Central memory CD8-positive, alpha-beta T cell (primary cell): ENCODE data around the gene CEP112.

Experiments used
- ATAC-seq: fragments of 150-1000 bp; cut with Tn5 transposase; replicated peaks from 2 replicates; pipeline ENCODE4 v1.10.0; 2022; ENCODE audit warnings: mild to moderate bottlenecking, moderate FRiP score, moderate number of reproducible peaks; ENCODE audit not compliant: poor library complexity, severe bottlenecking; ENCODE audit errors: extremely low read depth
- DNase-seq, 2 donors: peaks; one replicate each; pipeline ENCODE4 v3.0.0; 2021; ENCODE audit warnings: low spot score in 2 of 2
- H3K27ac Mint-ChIP-seq: one replicate; pipeline ENCODE4 v1.8.0; 2022; ENCODE audit warnings: low read depth, mild to moderate bottlenecking, moderate library complexity, mixed read lengths
- H3K27me3 Mint-ChIP-seq: one replicate; pipeline ENCODE4 v1.8.0; 2022; ENCODE audit warnings: mixed read lengths
- H3K36me3 Mint-ChIP-seq: one replicate; pipeline ENCODE4 v1.8.0; 2022; ENCODE audit warnings: mild to moderate bottlenecking, moderate library complexity, mixed read lengths; ENCODE audit not compliant: insufficient read depth
- H3K4me1 Mint-ChIP-seq: one replicate; pipeline ENCODE4 v1.8.0; 2022; ENCODE audit warnings: mixed read lengths
- H3K4me3 Mint-ChIP-seq: one replicate; pipeline ENCODE4 v1.8.0; 2022; ENCODE audit warnings: mild to moderate bottlenecking, moderate library complexity, mixed read lengths
- H3K9me3 Mint-ChIP-seq: one replicate; pipeline ENCODE4 v1.8.0; 2022; ENCODE audit warnings: mixed read lengths

The CEP112 gene

DNA sequence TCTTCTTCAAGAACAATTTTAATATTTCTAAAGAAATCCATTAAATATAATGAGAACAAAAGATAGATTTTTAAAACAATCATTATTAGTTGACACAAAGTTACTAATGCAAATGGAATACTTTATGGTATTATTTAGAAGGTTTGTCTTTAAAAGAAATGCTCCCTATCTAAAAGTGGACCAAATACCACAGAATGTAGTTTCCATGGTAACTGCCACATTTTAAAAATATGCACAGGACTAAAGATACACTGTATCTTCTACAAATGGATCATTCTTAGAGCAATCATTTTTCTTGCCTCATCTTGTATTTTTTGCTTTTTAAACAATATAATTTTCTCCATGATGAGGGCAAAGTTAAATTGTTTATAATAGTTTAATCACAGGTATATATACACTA lies 296.0 kb downstream of the CEP112 start:
- H3K4me3 Mint-ChIP-seq, result no peak overlapping the region
- no peaks in the 10 kb centered on the region for H3K4me1 Mint-ChIP-seq
- no peaks in the 10 kb centered on the region for H3K27me3 Mint-ChIP-seq
- ATAC-seq, result no peak
- no peak overlapping the region for H3K27ac Mint-ChIP-seq
- H3K36me3 Mint-ChIP-seq, result no peaks in the 10 kb centered on the region
- DNase-seq, result no peak
- H3K9me3 Mint-ChIP-seq, result no peaks in the 10 kb centered on the region

- ATAC-seq, result no peak
- Mint-ChIP-seq H3K36me3 (no peaks in the 10 kb centered on the region), H3K27me3 (no peaks in the 10 kb centered on the region), H3K4me1 (no peaks in the 10 kb centered on the region), H3K4me3 (no peak overlapping the region), H3K9me3 (no peaks in the 10 kb centered on the region), H3K27ac (no peak overlapping the region)
- DNase-seq, result no peak
Measured at GRCh38 chr17:65893692-65894279, 298.1 kb downstream of the CEP112 start.

DNA sequence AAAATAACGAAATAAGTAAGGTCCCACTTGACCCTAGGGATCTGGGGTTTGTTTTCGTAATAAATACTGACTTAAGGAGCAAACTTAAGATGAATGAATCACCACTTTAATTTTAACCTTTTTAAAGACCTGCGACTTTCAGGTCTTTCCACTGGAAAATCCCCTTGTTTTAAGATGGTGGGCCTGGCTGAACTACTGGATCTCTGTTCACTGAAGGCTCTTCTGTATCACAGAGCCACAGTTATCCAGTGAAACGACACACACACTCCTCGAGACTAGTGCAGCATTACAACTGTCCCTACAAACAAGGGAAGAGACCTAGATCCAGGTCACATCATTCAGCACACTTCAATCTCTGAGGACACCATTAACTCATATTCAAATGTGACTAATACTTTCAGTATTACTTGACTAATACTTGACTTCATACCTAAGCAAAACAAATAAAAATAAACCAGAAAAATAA lies 299.0 kb downstream of the CEP112 start:
- H3K9me3 Mint-ChIP-seq, result no peaks in the 10 kb centered on the region
- ATAC-seq (no peak), DNase-seq (no peak)
- H3K27me3 Mint-ChIP-seq, result no peaks in the 10 kb centered on the region
- H3K4me3 Mint-ChIP-seq, result no peak overlapping the region
- no peak overlapping the region for H3K27ac Mint-ChIP-seq
- H3K36me3 Mint-ChIP-seq, result no peaks in the 10 kb centered on the region
- H3K4me1 Mint-ChIP-seq, result no peaks in the 10 kb centered on the region

GRCh38 chr17:65891231-65891735 lies 300.6 kb downstream of the CEP112 start:
- no peak for ATAC-seq
- DNase-seq, result no peak
- H3K27ac Mint-ChIP-seq, result no peak overlapping the region
- no peak overlapping the region for H3K4me3 Mint-ChIP-seq
- no peaks in the 10 kb centered on the region for H3K36me3 Mint-ChIP-seq
- H3K9me3 Mint-ChIP-seq, result no peaks in the 10 kb centered on the region
- no peaks in the 10 kb centered on the region for H3K27me3 Mint-ChIP-seq
- H3K4me1 Mint-ChIP-seq, result no peaks in the 10 kb centered on the region

GRCh38 chr17:65888649-65889048 lies 303.3 kb downstream of the CEP112 start:
- H3K9me3 Mint-ChIP-seq, result no peaks in the 10 kb centered on the region
- no peak for ATAC-seq
- no peak overlapping the region for H3K4me3 Mint-ChIP-seq
- H3K27me3 Mint-ChIP-seq, result no peaks in the 10 kb centered on the region
- no peak overlapping the region for H3K27ac Mint-ChIP-seq
- H3K36me3 Mint-ChIP-seq, result no peaks in the 10 kb centered on the region
- no peak for DNase-seq
- H3K4me1 Mint-ChIP-seq, result no peaks in the 10 kb centered on the region

DNA sequence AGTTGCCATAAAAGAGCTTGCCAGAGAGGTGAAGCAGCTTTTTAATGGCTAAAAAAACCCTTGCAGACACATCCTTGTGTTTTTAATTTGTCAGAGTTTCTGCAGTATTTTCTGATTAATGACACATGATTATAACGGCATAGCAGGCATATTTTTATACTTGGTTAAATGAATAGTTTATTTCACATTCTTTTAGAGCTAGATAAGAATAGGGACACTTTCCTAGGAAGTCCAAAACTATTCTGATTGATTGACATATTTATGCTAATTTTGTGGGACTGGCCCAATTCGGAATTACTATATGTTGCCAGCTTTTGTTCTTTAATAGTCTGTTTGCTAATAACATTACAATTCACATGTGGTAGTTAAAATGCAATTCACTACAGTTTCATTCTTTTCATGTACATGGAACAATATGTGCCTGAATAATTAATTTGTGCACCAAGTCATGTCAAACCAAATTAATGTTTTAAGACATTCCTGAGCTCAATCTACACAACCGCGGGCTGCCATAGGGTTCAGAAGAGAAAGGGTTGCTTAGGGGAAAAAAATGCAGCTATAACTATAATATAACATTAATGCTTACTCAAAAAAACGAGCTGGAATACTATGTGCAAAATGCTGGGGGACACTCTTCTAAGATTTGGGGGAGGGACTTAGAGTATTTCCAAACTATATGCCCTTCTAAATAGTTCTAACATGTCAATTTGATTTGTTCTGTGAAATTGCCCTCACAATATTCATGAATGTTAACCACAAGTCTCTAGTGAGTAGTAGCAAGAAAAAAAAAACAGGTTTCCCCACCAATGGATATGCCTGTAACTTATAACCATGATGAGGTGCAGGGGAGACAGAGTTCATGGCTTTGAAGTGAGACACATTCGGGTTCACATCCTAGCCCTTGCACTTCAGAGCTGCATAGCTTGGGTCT lies 305.4 kb downstream of the CEP112 start:
- DNase-seq (no peak), ATAC-seq (no peak)
- Mint-ChIP-seq H3K4me1 (no peaks in the 10 kb centered on the region), H3K27ac (no peak overlapping the region), H3K4me3 (no peak overlapping the region), H3K9me3 (no peaks in the 10 kb centered on the region), H3K36me3 (no peaks in the 10 kb centered on the region), H3K27me3 (no peaks in the 10 kb centered on the region)

DNA sequence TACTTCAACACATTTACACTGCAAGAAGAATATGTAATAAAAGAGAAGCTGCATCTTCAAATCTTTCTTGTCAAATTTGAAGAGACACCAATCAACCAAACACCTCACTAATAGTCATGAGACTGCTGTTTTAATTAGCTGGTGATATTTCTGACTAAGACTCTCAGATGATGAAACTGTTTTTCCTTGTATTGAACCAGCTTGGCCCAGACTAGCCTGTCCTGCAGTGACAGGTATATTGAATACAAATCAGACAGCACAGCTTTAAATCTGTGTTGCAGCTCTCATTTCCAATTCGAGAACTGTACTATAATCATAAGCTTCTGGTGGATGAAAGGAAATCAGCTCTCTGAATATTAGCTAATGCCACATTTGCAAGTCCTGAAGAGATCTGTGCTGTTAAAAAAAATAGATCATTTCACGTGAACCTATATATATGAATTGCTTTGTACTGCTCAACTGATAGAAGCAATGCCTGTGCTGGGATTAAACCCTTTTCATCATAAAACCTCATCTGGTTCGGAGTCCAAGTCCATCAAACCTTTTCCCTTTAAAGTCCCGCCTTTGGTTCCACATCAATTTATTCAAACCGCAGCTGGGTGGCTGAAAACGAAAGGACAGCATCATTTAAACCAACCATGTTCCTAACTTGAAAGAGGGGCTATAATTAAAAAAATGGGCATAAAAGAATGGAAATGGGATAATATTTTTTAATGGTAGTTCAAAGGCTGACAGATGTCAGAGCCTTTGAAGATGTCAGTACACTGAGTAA lies 306.2 kb downstream of the CEP112 start:
- DNase-seq (no peak), ATAC-seq (no peak)
- H3K27me3 Mint-ChIP-seq, result no peaks in the 10 kb centered on the region

DNA sequence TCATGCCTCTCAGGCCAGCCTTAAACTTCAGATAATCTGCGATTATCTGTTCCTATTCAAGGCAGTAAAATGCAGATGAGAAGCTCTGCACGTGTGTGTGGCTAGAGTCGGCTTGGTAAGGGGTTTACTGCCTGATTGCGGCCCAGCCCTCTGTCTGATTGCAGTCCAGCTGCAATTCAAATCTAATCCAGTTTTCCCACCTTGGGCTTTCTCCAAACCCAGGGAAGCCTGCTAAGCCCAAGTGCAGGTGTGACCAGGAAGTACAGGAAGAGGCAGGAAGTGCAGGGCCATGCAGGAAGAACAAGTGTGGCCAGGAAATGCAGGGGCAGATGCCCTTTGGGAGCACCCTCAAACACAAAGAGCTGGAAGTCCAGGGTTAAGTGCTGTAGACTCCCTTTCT lies 314.9 kb downstream of the CEP112 start:
- Mint-ChIP-seq H3K4me1 (no peaks in the 10 kb centered on the region), H3K27ac (no peak overlapping the region), H3K9me3 (no peaks in the 10 kb centered on the region), H3K36me3 (no peaks in the 10 kb centered on the region), H3K27me3 (peaks cover 47% of the 10 kb centered on the region), H3K4me3 (no peak overlapping the region)
- DNase-seq, result no peak
- no peak for ATAC-seq

More for the DNA sequence above, 306.2 kb downstream of the CEP112 start:
- Mint-ChIP-seq H3K27ac (no peak overlapping the region), H3K36me3 (no peaks in the 10 kb centered on the region), H3K9me3 (no peaks in the 10 kb centered on the region), H3K4me1 (no peaks in the 10 kb centered on the region), H3K4me3 (no peak overlapping the region)

DNA sequence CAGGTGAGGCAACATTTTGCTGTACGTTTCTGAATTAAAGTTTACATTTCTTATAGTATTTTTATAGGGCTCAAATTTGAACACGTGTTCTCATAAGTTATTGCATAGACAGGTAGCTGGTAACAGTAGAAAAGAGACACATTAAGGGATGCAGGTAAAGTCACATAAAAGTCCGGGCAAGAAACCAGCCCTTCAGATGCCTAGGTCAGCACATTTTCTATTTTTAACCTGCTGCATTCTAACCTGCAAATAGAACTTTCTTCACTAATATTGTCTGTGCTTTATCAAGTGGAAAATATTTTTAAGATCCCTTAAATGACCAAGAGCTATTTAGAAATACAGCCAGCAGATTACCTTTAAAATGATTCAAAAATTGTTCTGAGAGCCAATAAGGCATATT lies 323.1 kb downstream of the CEP112 start:
- H3K9me3 Mint-ChIP-seq, result no peaks in the 10 kb centered on the region
- H3K36me3 Mint-ChIP-seq, result no peaks in the 10 kb centered on the region
- ATAC-seq (no peak), DNase-seq (no peak)
- H3K27ac Mint-ChIP-seq, result no peak overlapping the region
- no peak overlapping the region for H3K4me3 Mint-ChIP-seq
- H3K27me3 Mint-ChIP-seq, result peaks cover 19% of the 10 kb centered on the region
- H3K4me1 Mint-ChIP-seq, result no peaks in the 10 kb centered on the region

GRCh38 chr17:65867014-65867413 lies 324.9 kb downstream of the CEP112 start:
- peaks cover 9% of the 10 kb centered on the region for H3K27me3 Mint-ChIP-seq
- no peaks in the 10 kb centered on the region for H3K9me3 Mint-ChIP-seq
- DNase-seq, result no peak
- H3K4me3 Mint-ChIP-seq, result no peak overlapping the region
- ATAC-seq, result no peak
- no peak overlapping the region for H3K27ac Mint-ChIP-seq
- no peaks in the 10 kb centered on the region for H3K4me1 Mint-ChIP-seq
- no peaks in the 10 kb centered on the region for H3K36me3 Mint-ChIP-seq

- DNase-seq (no peak), ATAC-seq (no peak)
- H3K9me3 Mint-ChIP-seq, result no peaks in the 10 kb centered on the region
- peaks cover 2% of the 10 kb centered on the region for H3K36me3 Mint-ChIP-seq
- no peaks in the 10 kb centered on the region for H3K4me1 Mint-ChIP-seq
- no peak overlapping the region for H3K27ac Mint-ChIP-seq
- peaks cover 9% of the 10 kb centered on the region for H3K27me3 Mint-ChIP-seq
- no peak overlapping the region for H3K4me3 Mint-ChIP-seq
Measured at GRCh38 chr17:65865715-65866425, 326.1 kb downstream of the CEP112 start.

DNA sequence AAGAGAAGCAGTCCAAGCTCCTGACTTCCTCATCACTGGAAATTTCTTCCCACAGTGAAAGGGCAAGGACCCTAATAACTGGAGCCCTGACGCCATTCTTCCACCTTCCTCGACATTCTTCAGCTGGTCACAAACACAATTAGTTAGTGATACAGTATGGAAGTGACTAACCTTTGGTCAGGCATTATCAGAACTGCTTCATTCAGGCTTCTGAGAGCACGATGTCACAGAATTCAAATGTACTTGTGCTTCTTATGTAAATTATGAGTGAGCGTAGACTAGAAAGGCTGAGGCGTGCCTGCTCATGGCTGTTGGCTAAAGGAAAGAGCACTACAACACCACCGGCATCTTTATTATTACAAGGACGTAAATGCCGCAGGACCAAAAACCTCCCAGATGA lies 327.5 kb downstream of the CEP112 start:
- no peaks in the 10 kb centered on the region for H3K9me3 Mint-ChIP-seq
- peaks cover 9% of the 10 kb centered on the region for H3K27me3 Mint-ChIP-seq
- ATAC-seq (no peak), DNase-seq (no peak)
- peaks cover 2% of the 10 kb centered on the region for H3K36me3 Mint-ChIP-seq
- no peaks in the 10 kb centered on the region for H3K4me1 Mint-ChIP-seq
- no peak overlapping the region for H3K4me3 Mint-ChIP-seq
- H3K27ac Mint-ChIP-seq, result no peak overlapping the region
